Putamen (tissue), 1 donor: ENCODE measurements around the gene PTK7.
"Not testable (repeated sequence)": the region's sequence is repeated elsewhere in the genome, so short reads cannot be mapped to it uniquely, and the experiment has no call there.

Experiments
- DNase-seq: peaks from one replicate; pipeline ENCODE4 v3.0.0-alpha.2; 2016; ENCODE audit warnings: low spot score

PTK7 gene

GRCh38 chr6:43086022-43086658 lies 10.0 kb downstream of the PTK7 start:
- no peak for DNase-seq

DNA sequence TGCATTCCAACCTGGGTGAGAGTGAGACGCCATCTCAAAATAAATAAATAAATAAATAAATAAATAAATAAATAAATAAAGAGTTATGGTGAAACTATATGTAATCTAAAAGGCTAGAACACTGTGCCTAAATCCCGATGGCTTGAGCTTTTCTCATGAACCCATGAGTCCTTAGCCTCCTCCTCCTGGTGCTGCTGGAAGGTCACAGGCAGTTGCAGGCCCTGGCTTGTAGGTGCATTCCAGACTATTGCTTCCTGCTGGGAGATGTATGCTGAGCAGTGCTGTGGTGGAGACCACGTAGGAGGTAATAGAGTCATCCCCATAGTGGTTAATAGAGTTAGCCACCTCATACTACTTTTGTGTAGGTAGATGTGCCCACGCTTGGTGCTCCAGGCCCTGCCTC lies 12.5 kb downstream of the PTK7 start:
- no peak for DNase-seq

DNA sequence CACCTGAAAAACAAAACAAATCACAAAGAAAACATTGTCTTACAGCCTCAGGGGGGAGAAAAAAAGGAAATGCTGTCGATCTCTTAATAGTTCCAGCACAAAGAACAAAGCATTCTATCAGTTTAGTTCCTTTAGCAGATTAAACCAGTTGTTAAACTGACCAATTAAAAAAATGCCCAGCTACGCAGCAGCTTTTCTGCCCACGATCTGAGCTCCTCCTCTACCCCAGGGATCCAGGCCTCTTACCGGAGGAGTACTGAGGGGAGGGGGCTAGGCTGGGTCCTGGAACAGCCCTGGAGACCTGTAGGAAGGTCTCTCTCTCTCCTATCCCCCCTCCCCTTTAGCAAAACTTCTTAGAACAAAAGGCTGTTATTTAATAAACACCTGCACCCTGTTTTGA lies 13.4 kb downstream of the PTK7 start:
- no peak for DNase-seq

- DNase-seq, result no peak
These were observed 13.9 kb downstream of the PTK7 start for GRCh38 chr6:43089874-43090558.

GRCh38 chr6:43090559-43090956 lies 14.4 kb downstream of the PTK7 start:
- DNase-seq, result no peak

DNA sequence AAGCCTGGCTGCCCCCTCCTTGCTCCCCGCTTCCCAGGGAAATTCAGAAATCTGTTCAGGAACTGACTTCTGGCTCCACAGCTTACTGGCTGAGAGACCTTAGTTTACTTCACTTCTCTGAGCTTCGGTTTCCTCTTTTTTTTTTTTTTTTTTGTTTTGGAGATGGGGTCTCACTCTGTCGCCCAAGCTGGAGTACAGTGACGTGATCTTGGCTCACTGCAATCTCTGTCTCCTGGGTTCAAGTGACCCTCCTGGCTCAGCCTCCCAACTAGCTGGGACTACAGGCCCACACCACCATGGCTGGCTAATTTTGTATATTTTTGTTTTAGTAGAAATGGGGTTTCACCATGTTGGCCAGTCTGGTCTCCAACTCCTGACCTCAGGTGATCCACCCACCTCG lies 14.9 kb downstream of the PTK7 start:
- DNase-seq, result no peak

DNA sequence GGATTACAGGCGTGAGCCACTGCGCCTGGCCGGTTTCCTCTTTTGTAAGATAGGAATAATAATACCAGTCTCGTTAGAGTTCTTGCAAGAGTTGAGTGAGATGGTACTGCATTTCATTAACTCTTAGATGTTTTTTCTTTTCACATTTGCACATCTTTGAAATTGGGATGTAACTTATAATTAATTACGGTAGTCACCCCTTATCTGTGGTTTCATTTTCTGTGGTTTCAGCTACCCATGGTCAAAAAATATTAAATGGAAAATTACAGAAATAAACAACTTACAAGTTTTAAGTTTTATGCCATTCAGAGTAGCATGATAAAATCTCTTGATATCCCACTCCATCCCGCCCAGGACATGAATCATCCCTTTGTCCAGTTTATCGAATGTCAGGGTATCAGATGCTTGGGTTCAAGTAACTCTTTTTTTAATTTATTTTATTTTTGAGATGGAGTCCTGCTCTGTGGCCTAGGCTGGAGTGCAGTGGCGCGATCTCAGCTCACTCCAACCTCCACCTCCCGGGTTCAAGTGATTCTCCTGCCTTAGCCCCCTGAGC lies 15.4 kb downstream of the PTK7 start:
- no peak for DNase-seq

DNA sequence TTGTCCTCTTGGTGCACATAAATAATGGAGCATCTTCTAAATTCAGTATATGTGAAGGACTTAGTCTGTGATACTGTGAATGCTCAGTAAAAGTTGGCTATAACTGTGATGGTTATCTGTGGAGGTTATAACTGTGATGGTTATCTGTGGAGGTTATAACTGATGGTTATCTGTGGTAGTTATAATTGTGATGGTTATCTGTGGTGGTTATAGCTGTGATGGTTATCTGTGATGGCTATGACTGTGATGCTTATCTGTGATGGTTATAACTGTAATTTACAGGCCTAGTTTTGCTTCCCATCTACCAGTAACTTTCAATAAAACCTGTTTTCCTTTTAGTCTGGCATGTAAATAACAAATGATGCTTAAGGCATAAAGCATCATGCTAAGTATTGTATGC lies 16.5 kb downstream of the PTK7 start:
- no peak for DNase-seq

- DNase-seq, result no peak
These were observed 17.5 kb downstream of the PTK7 start for GRCh38 chr6:43093436-43094289.

- no peak for DNase-seq
These were observed 19.8 kb downstream of the PTK7 start for GRCh38 chr6:43095939-43096338.

GRCh38 chr6:43096451-43097097 lies 20.5 kb downstream of the PTK7 start:
- no peak for DNase-seq

GRCh38 chr6:43097098-43097489 lies 21.0 kb downstream of the PTK7 start:
- DNase-seq, result no peak

GRCh38 chr6:43097502-43097901 lies 21.4 kb downstream of the PTK7 start:
- no peak for DNase-seq

- DNase-seq, result no peak
These were observed 25.4 kb downstream of the PTK7 start for GRCh38 chr6:43101497-43101896.

- DNase-seq, result no peak
These were observed 27.3 kb downstream of the PTK7 start for GRCh38 chr6:43103253-43103876.

DNA sequence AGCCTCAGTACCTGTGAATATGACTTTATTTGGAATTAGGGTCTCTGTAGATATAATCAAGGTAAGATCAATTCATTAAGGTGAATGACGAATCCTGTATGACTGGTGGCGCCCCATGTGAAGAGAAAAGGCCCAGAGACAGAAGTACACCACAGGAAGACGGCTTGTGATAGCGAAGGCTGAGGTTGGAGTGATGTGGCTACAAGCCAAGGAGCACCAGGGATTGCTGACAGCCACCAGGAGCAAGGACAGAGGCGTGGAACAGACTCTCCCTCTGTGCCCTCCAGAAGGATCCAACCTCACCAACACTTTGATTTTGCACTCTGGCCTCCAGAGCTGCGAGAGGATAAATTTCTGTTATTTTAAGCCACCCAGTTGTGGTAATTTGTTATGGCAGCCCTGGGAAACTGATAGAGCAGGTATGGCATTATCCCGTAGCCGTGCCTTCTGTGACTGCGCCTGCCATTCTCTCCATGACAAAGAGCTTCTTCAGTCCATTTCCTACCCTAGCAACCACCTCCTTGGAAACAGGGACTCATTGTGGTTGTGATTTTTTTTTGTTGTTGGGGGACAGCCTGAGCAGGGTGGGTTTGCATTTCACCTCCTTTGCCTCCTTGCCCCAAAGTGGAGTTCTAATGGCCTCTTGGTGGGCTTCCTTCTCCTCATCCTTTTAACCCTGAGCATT lies 29.6 kb downstream of the PTK7 start:
- DNase-seq, result no peak

- no peak for DNase-seq
These were observed 31.4 kb downstream of the PTK7 start for GRCh38 chr6:43107344-43108062.

GRCh38 chr6:43113431-43114260 lies 37.5 kb downstream of the PTK7 start:
- no peak for DNase-seq

- DNase-seq, result no peak
These were observed 39.3 kb downstream of the PTK7 start for GRCh38 chr6:43115365-43115764.

GRCh38 chr6:43117466-43117865 lies 41.4 kb downstream of the PTK7 start:
- DNase-seq, result not testable (repeated sequence)
